ENCODE results near the gene SENP7.

Gene SENP7

DNA sequence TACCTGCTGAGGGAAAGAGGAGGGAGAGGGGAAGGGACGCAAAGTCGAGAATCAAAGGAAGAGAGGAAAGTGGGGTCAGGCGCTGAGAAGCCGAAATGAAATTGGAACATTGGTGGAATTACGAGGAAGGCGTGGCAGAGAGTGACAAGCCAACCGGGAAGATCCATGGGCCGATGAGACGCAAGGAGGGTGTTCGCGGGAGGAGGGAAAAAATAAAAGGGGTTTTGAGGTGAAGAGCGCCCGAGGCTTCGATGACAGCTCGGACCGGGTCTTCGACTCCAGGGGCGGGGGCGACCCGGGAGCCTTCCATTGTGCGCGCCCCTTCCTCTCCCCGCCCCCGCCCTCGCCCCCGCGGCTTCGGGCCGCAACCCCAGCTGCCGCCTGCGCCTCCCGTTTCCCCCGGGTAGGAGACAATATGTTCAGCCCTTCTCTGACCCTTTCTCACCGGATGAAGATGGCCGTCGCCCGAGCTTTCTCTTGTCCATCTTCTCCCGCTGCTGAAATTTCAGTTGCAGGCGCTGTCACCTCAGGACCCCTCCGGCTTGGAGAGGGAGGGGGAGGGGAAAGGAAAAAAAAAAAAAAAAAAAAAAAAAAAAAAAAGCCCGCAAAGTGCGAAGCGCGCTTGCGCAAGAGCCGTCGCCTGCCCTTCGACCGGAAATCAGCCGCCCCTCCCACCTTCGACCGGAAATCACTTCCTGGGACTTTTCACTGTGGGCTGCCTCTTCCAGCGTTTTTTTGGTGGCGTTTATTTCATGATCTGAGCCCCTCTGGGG lies at the start of gene SENP7:
Gene SENP7 (minus strand): TSS at position 567 of the 773 bp plus-strand sequence. CDS start 82 bp downstream, at position 485.
- TF ChIP-seq GATA2 (IDR thresholded peaks at IDR 0.05; ENCODE audit: low read depth, low read length), result peak; percentile 31; the same call in 1 of the 2 replicates
- TF ChIP-seq GATA3 (IDR thresholded peaks at IDR 0.05; ENCODE audit: low read depth, low read length), result no peak

GRCh38 chr3:101561630-101562328 lies 48.8 kb upstream of the SENP7 start, which contains the start of gene TRMT10C:
Gene TRMT10C (plus strand): TSS chr3:101561868. CDS start chr3:101564782, 2,914 bp downstream.
- TF ChIP-seq GATA2 (IDR thresholded peaks at IDR 0.05; ENCODE audit: low read depth, low read length) (no peak), GATA3 (IDR thresholded peaks at IDR 0.05; ENCODE audit: low read depth, low read length) (no peak)

DNA sequence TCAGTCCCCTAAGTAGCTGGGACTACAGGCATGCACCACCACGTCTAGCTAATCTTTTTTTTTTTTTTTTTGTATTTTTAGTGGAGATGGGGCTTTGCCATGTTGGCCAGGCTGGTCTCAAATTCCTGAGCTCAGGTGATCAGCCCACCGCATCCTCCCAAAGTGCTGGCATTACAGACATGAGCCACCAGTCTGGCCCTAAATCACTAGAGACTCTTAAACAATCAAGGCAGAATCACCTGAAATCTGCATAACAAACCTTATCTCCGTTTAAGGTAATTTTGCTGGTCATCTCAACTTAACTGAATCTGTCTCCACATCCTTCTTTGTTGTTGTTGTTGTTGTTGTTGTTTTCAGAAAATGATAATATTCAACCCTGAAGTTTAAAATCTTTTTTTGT lies 43.1 kb upstream of the SENP7 start:
- TF ChIP-seq GATA2 (IDR thresholded peaks at IDR 0.05; ENCODE audit: low read depth, low read length), result no peak
- TF ChIP-seq GATA3 (IDR thresholded peaks at IDR 0.05; ENCODE audit: low read depth, low read length), result no peak

- TF ChIP-seq GATA3 (IDR thresholded peaks at IDR 0.05; ENCODE audit: low read depth, low read length) (no peak), GATA2 (IDR thresholded peaks at IDR 0.05; ENCODE audit: low read depth, low read length) (no peak)
These were observed 36.5 kb upstream of the SENP7 start for GRCh38 chr3:101549473-101549872.

GRCh38 chr3:101548527-101549105 lies 35.6 kb upstream of the SENP7 start:
- TF ChIP-seq GATA3 (IDR thresholded peaks at IDR 0.05; ENCODE audit: low read depth, low read length), result no peak
- TF ChIP-seq GATA2 (IDR thresholded peaks at IDR 0.05; ENCODE audit: low read depth, low read length), result no peak

DNA sequence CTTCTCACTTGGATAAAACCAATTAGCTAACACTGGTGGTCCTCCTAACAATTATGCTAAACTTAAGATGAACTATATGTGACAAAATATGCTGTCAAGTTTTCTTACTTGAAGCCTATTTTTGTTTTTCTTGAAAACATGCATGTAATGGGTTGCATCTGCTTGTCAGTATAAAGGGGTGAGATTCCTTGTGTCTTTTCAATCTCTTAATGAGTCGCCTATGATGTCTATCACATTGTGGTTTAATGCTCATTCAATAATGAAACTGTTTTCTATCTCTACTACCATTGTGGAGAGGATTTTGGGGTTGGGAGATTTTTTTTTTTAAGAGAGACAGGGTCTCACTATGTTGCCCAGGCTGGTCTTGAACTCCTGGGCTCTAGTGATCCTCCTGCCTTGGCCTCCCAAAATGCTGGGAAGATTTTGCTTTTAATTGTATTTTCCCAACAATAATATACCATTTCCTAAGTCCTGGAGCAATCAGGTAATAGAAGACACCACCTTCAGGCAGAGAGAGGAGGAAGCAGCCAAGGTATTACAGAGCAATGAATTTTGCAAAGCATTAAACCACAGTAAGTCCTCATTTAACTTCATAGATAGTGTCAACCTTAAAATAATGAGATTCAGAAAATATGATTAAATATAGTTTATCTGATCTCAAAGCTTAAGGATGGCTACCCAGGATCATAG lies 31.3 kb upstream of the SENP7 start:
- no peak for TF ChIP-seq GATA2 (IDR thresholded peaks at IDR 0.05; ENCODE audit: low read depth, low read length)
- no peak for TF ChIP-seq GATA3 (IDR thresholded peaks at IDR 0.05; ENCODE audit: low read depth, low read length)

GRCh38 chr3:101542957-101543356 lies 29.9 kb upstream of the SENP7 start:
- TF ChIP-seq GATA3 (IDR thresholded peaks at IDR 0.05; ENCODE audit: low read depth, low read length) (no peak), GATA2 (IDR thresholded peaks at IDR 0.05; ENCODE audit: low read depth, low read length) (no peak)

GRCh38 chr3:101536266-101536665 lies 23.3 kb upstream of the SENP7 start:
- TF ChIP-seq GATA2 (IDR thresholded peaks at IDR 0.05; ENCODE audit: low read depth, low read length), result no peak
- TF ChIP-seq GATA3 (IDR thresholded peaks at IDR 0.05; ENCODE audit: low read depth, low read length), result no peak

DNA sequence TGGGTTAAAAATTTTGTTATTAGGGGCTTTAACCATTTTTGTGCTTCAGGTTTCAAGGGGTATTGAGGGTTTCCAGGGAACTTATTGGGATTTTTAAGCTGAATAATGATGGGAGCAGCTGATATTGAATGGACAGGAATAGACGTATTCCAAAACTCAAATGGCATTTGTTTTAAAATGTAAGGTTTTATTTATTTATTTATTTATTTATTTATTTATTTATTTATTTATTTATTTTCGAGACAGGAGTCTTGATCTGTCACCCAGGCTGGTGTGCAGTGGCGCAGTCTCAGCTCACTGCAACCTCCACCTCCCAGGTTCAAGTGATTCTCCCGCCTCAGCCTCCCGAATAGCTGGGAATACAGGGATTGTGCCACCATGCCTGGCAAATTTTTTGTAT lies 22.2 kb upstream of the SENP7 start:
- TF ChIP-seq GATA2 (IDR thresholded peaks at IDR 0.05; ENCODE audit: low read depth, low read length) (no peak), GATA3 (IDR thresholded peaks at IDR 0.05; ENCODE audit: low read depth, low read length) (no peak)

DNA sequence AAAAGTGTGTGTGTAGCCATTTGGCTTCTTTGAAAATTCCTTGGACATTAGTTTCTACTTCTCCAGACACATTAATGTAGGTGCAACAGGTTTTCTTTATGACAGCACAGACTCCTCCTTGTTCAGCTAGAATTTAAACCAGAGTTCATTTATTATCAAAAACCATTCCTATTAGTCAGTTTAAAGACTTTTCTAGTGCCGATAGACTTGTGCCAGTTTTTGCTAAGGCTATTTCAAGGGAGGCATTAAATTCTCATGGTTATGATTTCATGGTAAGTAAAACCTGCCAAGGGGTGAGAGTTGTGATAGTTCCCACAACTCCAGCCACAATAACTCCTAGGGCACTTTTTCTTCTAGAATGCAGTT lies 20.6 kb upstream of the SENP7 start:
- TF ChIP-seq GATA3 (IDR thresholded peaks at IDR 0.05; ENCODE audit: low read depth, low read length), result no peak
- no peak for TF ChIP-seq GATA2 (IDR thresholded peaks at IDR 0.05; ENCODE audit: low read depth, low read length)

DNA sequence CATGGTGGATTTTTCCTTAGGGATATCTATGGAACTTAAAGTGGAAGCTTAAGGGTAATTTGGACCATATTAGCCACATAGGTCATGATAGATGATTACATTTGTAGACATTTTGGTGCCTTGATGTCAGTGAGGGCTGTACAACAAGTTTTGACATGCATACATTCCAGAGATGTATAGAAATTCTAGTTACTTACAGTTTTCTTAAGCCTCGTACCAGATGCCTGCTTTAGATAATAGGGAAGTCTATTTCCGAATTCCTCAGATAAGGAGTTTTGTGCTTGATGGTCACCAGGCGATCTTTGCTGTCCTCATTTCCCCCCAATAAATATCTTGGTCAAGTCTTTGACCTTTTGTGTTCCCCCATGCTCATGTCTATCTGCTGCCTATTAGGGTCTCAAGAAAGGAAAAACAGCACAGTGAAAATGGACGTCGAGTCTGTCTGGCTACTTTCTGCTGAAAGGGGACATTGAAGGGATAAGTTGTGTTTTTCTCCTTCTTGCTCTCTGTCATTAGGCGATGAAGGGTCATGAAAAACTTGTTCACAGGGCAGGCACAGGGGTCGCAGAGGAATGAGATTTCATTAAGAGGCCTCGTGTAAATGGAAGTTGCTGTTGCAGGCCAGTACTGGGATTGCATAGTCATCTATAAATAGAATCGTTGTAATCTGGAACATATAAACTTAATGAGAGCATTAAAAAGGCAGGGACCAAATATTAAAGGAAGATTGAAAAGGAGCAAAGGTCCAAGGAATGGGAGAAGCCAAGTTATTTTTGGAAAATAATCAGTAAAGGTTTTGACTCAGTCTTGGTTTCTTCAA lies 20.0 kb upstream of the SENP7 start:
- TF ChIP-seq GATA3 (IDR thresholded peaks at IDR 0.05; ENCODE audit: low read depth, low read length) (no peak), GATA2 (IDR thresholded peaks at IDR 0.05; ENCODE audit: low read depth, low read length) (no peak)

DNA sequence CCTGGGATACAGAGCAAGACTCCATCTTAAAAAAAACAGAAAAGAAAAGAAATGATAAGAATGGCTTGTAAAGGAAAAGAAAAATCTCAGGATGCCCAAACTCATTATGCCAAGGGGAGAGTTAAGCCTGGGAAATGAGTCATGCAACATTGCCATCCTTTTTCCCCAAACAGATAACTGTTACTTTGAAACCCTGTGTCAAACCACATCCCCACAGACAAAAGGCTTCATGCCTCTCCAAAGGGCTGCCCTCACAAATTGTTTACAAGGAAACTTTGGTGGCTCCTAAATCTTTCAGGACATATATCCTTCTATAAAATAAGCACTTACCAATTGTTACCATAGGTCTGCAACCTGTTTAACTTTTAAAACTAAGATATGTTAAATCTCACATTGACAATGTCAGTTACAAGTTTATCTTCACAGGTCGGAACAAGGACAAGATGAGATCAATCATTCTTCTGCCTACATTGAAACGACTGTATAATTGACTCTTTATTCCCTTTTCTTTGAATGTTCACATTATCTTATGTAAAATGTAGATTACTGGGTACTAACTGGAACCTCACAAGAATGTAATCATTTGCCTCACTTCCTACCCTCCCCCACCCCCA lies 18.6 kb upstream of the SENP7 start:
- TF ChIP-seq GATA2 (IDR thresholded peaks at IDR 0.05; ENCODE audit: low read depth, low read length) (no peak), GATA3 (IDR thresholded peaks at IDR 0.05; ENCODE audit: low read depth, low read length) (no peak)

DNA sequence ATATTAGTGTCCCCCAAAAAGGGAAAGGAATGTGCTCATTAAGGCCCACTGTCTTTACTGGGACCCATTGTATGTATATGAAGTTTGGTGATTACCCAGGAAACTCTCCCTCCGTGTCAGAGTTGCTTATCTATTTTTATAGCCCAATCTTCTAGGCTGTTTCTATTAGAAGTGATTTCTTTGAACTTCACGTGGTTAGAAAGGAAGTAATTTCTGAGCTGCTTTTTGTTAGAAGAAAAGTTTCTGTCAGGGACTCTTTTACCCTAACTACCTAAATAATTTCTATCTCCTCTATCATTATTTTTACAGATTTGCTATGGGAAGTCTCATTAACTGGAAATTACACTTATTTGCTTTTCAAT lies 17.7 kb upstream of the SENP7 start:
- TF ChIP-seq GATA2 (IDR thresholded peaks at IDR 0.05; ENCODE audit: low read depth, low read length) (no peak), GATA3 (IDR thresholded peaks at IDR 0.05; ENCODE audit: low read depth, low read length) (no peak)

Data from SH-SY5Y (cell line).